MM.1S (cell line): ENCODE measurements around the gene DOCK11.

Experiments used
- DNase-seq: peaks from one replicate; pipeline ENCODE4 v3.0.0-alpha.2; 2015
- H2AFZ ChIP-seq: fragments of 300-600 bp; sonication (generic); 2 replicates; pipeline ENCODE4 v1.6.0; 2016; ENCODE audit warnings: antibody characterized with exemption, low read length
- H3F3A ChIP-seq: fragments of 300-600 bp; sonication (generic); 2 replicates; pipeline ENCODE4 v1.6.1; 2016; ENCODE audit warnings: mild to moderate bottlenecking, antibody characterized with exemption, low read length, moderate library complexity, mixed read lengths; ENCODE audit not compliant: insufficient read depth
- H3K27ac ChIP-seq: fragments of 300-600 bp; sonication (generic); 2 replicates; pipeline ENCODE4 v1.5.1; 2016; ENCODE audit warnings: mild to moderate bottlenecking, low read length
- H3K27me3 ChIP-seq: fragments of 300-600 bp; sonication (generic); replicated peaks from 2 replicates; pipeline ENCODE4 v1.6.0; 2016; ENCODE audit warnings: low read length; ENCODE audit not compliant: insufficient read depth
- H3K36me3 ChIP-seq: fragments of 300-600 bp; sonication (generic); replicated peaks from 2 replicates; pipeline ENCODE4 v1.6.1; 2016; ENCODE audit warnings: mild to moderate bottlenecking, low read length, mixed read lengths; ENCODE audit not compliant: insufficient read depth
- H3K4me1 ChIP-seq: fragments of 300-600 bp; sonication (generic); 2 replicates; pipeline ENCODE4 v1.6.1; 2016; ENCODE audit warnings: low read length, mixed read lengths
- H3K4me2 ChIP-seq: fragments of 300-600 bp; sonication (generic); 2 replicates; pipeline ENCODE4 v1.6.0; 2016; ENCODE audit warnings: low read depth, low read length
- H3K4me3 ChIP-seq: fragments of 300-600 bp; sonication (generic); 2 replicates; pipeline ENCODE4 v1.5.1; 2016; ENCODE audit warnings: low read length, mixed read lengths
- H3K79me2 ChIP-seq: fragments of 300-600 bp; sonication (generic); 2 replicates; pipeline ENCODE4 v1.6.1; 2016; ENCODE audit warnings: mixed run types, low read length, mixed read lengths
- H3K9ac ChIP-seq: fragments of 300-600 bp; sonication (generic); 2 replicates; pipeline ENCODE4 v1.6.1; 2016; ENCODE audit warnings: low read length, mixed read lengths
- H3K9me2 ChIP-seq: fragments of 300-600 bp; sonication (generic); replicated peaks from 2 replicates; pipeline ENCODE4 v1.6.1; 2016; ENCODE audit warnings: mild to moderate bottlenecking, low read length, mixed read lengths; ENCODE audit not compliant: insufficient read depth
- H3K9me3 ChIP-seq: fragments of 300-600 bp; sonication (generic); replicated peaks from 2 replicates; pipeline ENCODE4 v1.6.1; 2016; ENCODE audit warnings: mild to moderate bottlenecking, low read length, mixed read lengths; ENCODE audit not compliant: insufficient read depth
- H4K20me1 ChIP-seq: fragments of 300-600 bp; sonication (generic); 2 replicates; pipeline ENCODE4 v1.6.1; 2016; ENCODE audit warnings: mild to moderate bottlenecking, low read length, moderate library complexity, mixed read lengths; ENCODE audit not compliant: insufficient read depth
- EZH2 ChIP-seq: fragments of 300-600 bp; sonication (generic); optimal IDR thresholded peaks from 2 replicates; pipeline ENCODE3; 2017; ENCODE audit warnings: low read depth, mild to moderate bottlenecking, antibody characterized with exemption, low read length, mixed read lengths
- EZH2phosphoT487 ChIP-seq: fragments of 300-600 bp; sonication (generic); IDR thresholded peaks from 2 replicates; pipeline ENCODE4 v1.6.1; 2018; ENCODE audit warnings: antibody characterized with exemption, low read length
- TF ChIP-seq, protein P1 (sequence below): fragments of 300-600 bp; sonication (generic); IDR thresholded peaks from 2 replicates; pipeline ENCODE4 v1.5.1; 2016; ENCODE audit warnings: antibody characterized with exemption, low read length, mixed read lengths

Gene DOCK11

DNA sequence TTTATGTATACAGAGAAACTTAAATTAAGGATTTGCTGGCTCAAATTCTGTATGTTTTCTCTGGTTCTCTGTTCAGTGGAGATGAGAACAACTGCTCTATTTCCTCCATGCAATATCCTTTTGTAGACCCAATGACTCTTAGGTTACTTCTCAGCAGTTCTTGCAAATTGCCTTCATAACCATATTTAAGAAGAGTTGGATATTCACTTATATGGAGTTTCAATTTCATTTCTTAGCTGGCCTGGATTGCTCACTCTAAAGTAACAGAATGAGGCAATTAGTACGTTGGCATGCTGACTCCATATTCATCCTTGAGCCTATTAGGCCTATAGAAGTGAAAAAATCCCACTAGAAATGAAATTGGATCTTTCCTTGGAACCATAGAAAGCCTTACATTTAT lies 93.6 kb downstream of the DOCK11 start:
- no peak for DNase-seq
- Histone ChIP-seq H3K4me2 (no peak overlapping the region), H3K9ac (no peak overlapping the region), H3K36me3 (no peaks in the 10 kb centered on the region), H3K4me3 (no peak overlapping the region), H3K27me3 (no peaks in the 10 kb centered on the region), H3K9me2 (no peaks in the 10 kb centered on the region), H4K20me1 (no peaks in the 10 kb centered on the region), H3K27ac (no peak overlapping the region), H3K79me2 (no peaks in the 10 kb centered on the region), H3K9me3 (no peaks in the 10 kb centered on the region), H2AFZ (no peak overlapping the region), H3F3A (no peaks in the 10 kb centered on the region), H3K4me1 (no peaks in the 10 kb centered on the region)
- TF ChIP-seq EZH2 (no peak), EZH2phosphoT487 (no peak)
- TF ChIP-seq, protein P1, sequence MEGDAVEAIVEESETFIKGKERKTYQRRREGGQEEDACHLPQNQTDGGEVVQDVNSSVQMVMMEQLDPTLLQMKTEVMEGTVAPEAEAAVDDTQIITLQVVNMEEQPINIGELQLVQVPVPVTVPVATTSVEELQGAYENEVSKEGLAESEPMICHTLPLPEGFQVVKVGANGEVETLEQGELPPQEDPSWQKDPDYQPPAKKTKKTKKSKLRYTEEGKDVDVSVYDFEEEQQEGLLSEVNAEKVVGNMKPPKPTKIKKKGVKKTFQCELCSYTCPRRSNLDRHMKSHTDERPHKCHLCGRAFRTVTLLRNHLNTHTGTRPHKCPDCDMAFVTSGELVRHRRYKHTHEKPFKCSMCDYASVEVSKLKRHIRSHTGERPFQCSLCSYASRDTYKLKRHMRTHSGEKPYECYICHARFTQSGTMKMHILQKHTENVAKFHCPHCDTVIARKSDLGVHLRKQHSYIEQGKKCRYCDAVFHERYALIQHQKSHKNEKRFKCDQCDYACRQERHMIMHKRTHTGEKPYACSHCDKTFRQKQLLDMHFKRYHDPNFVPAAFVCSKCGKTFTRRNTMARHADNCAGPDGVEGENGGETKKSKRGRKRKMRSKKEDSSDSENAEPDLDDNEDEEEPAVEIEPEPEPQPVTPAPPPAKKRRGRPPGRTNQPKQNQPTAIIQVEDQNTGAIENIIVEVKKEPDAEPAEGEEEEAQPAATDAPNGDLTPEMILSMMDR, result no peak

DNA sequence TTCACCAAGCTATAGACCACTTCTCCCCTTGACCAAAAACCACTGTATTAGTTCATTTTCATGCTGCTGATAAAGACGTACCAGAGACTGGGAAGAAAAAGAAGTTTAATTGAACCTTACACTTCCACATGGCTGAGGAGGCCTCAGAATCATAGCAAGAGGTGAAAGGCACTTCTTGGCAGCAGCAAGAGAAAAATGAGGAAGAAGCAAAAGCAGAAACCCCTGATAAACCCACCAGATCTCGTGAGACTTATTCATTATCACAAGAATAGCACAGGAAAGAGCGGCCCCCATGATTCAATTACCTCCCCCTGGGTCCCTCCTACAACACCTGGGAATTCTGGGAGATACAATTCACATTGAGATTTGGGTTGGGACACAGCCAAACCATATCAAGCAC lies 97.8 kb downstream of the DOCK11 start:
- H3K4me1 ChIP-seq, result no peaks in the 10 kb centered on the region
- DNase-seq, result no peak

DNA sequence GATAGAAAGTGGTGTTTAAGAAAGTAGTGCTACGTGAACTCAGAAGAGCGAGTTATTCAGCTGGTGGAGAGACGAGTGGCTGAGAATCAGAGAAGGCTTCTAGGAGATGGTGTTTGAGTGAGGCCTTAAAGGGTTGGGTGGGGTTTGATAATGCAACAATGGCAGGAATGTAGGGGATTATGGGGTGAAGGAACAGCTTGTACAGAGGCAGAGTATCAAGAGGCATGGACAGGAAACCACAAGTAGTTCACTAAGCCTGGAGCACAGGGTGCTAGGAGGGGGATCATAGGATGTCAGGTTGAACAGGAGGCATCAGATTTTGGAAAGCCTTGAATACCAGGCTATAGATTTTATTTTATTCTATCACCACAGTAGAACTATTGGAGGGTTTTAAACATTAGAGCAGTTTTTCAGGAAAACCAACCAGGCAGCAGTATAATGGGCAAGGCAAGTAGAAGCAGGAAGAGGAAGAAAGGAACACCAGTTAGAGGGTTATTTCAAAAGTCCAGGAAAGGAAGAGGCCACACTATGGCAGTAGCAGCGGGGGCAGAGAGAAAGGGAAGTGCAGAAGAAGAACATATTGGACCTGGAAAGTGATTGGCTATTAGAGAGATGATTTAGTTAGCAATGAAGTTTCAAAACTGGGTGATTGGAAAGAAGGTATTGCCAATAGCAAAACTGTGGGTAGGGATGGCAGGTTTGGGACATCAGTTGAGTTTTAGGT lies 99.2 kb downstream of the DOCK11 start:
- no peak overlapping the region for H2AFZ ChIP-seq
- H3K9me3 ChIP-seq, result no peaks in the 10 kb centered on the region
- no peaks in the 10 kb centered on the region for H3K36me3 ChIP-seq

More for the DNA sequence above, 97.8 kb downstream of the DOCK11 start:
- Histone ChIP-seq H4K20me1 (no peaks in the 10 kb centered on the region), H3K9ac (no peak overlapping the region), H3K27ac (no peak overlapping the region), H3K9me2 (no peaks in the 10 kb centered on the region), H3K36me3 (no peaks in the 10 kb centered on the region), H3K79me2 (no peaks in the 10 kb centered on the region), H2AFZ (no peak overlapping the region), H3F3A (no peaks in the 10 kb centered on the region), H3K4me2 (no peak overlapping the region), H3K27me3 (no peaks in the 10 kb centered on the region), H3K4me3 (no peak overlapping the region), H3K9me3 (no peaks in the 10 kb centered on the region)
- TF ChIP-seq EZH2phosphoT487, result no peak
- TF ChIP-seq, protein P1, result no peak
- no peak for TF ChIP-seq EZH2

More for the DNA sequence above, 99.2 kb downstream of the DOCK11 start:
- no peak for DNase-seq
- no peak for TF ChIP-seq EZH2phosphoT487
- TF ChIP-seq, protein P1, result no peak
- TF ChIP-seq EZH2, result no peak
- Histone ChIP-seq H3K4me2 (no peak overlapping the region), H3K9me2 (no peaks in the 10 kb centered on the region), H3K27me3 (no peaks in the 10 kb centered on the region), H3F3A (no peaks in the 10 kb centered on the region), H3K4me1 (no peaks in the 10 kb centered on the region), H3K27ac (no peak overlapping the region), H3K79me2 (no peaks in the 10 kb centered on the region), H4K20me1 (no peaks in the 10 kb centered on the region), H3K9ac (no peak overlapping the region), H3K4me3 (no peak overlapping the region)
